ENCODE measurements around the gene CCDC102A. TPM values are rescaled to one million over a fixed set of nuclear protein-coding genes. Genes with fewer than 3 reads are reported as not detected.

CCDC102A gene
- total RNA-seq, 1 donor from 2014 or later = 27.2 TPM

- H3K27ac Mint-ChIP-seq (ENCODE audit: unreplicated experiment) = no peak overlapping the region
- no peak for TF ChIP-seq CTCF (IDR thresholded peaks at IDR 0.05)
- H3K4me1 Mint-ChIP-seq (ENCODE audit: low read depth) = peaks cover 15% of the 10 kb centered on the region
- no peak for DNase-seq (ENCODE audit: low spot score)
- peaks cover 2% of the 10 kb centered on the region for H3K36me3 Mint-ChIP-seq (ENCODE audit: low read depth)
- no peak overlapping the region for H3K4me3 Mint-ChIP-seq (ENCODE audit: unreplicated experiment)
- H3K9me3 Mint-ChIP-seq (ENCODE audit: low read depth) = no peaks in the 10 kb centered on the region
- peaks cover 5% of the 10 kb centered on the region for H3K27me3 Mint-ChIP-seq (ENCODE audit: low read depth)
Measured at GRCh38 chr16:57577691-57578224, 41.4 kb upstream of the CCDC102A start.

- Mint-ChIP-seq H3K36me3 (ENCODE audit: low read depth) (peaks cover 2% of the 10 kb centered on the region), H3K27ac (ENCODE audit: unreplicated experiment) (no peak overlapping the region), H3K4me1 (ENCODE audit: low read depth) (peaks cover 15% of the 10 kb centered on the region), H3K27me3 (ENCODE audit: low read depth) (peaks cover 5% of the 10 kb centered on the region), H3K4me3 (ENCODE audit: unreplicated experiment) (no peak overlapping the region), H3K9me3 (ENCODE audit: low read depth) (no peaks in the 10 kb centered on the region)
- no peak for TF ChIP-seq CTCF (IDR thresholded peaks at IDR 0.05)
- no peak for DNase-seq (ENCODE audit: low spot score)
Measured at GRCh38 chr16:57577214-57577613, 40.8 kb upstream of the CCDC102A start.

- Mint-ChIP-seq H3K4me3 (ENCODE audit: unreplicated experiment) (no peak overlapping the region), H3K27me3 (ENCODE audit: low read depth) (peaks cover 5% of the 10 kb centered on the region), H3K36me3 (ENCODE audit: low read depth) (peaks cover 2% of the 10 kb centered on the region), H3K4me1 (ENCODE audit: low read depth) (peaks cover 15% of the 10 kb centered on the region), H3K27ac (ENCODE audit: unreplicated experiment) (no peak overlapping the region), H3K9me3 (ENCODE audit: low read depth) (no peaks in the 10 kb centered on the region)
- peak; percentile 96 for TF ChIP-seq CTCF (IDR thresholded peaks at IDR 0.05)
- DNase-seq (ENCODE audit: low spot score) = no peak
Measured at GRCh38 chr16:57576429-57576870, 40.1 kb upstream of the CCDC102A start.

- no peak overlapping the region for H3K27ac Mint-ChIP-seq (ENCODE audit: unreplicated experiment)
- peaks cover 2% of the 10 kb centered on the region for H3K36me3 Mint-ChIP-seq (ENCODE audit: low read depth)
- DNase-seq (ENCODE audit: low spot score) = no peak
- peaks cover 5% of the 10 kb centered on the region for H3K27me3 Mint-ChIP-seq (ENCODE audit: low read depth)
- H3K4me3 Mint-ChIP-seq (ENCODE audit: unreplicated experiment) = no peak overlapping the region
- H3K9me3 Mint-ChIP-seq (ENCODE audit: low read depth) = no peaks in the 10 kb centered on the region
- H3K4me1 Mint-ChIP-seq (ENCODE audit: low read depth) = peaks cover 15% of the 10 kb centered on the region
- TF ChIP-seq CTCF (IDR thresholded peaks at IDR 0.05) = no peak
Measured at GRCh38 chr16:57575468-57576277, 39.3 kb upstream of the CCDC102A start.

- no peak overlapping the region for H3K27ac Mint-ChIP-seq (ENCODE audit: unreplicated experiment)
Measured at GRCh38 chr16:57574646-57575467, 38.5 kb upstream of the CCDC102A start.

More at GRCh38 chr16:57574646-57575467, 38.5 kb upstream of the CCDC102A start:
- H3K4me1 Mint-ChIP-seq (ENCODE audit: low read depth) = peaks cover 15% of the 10 kb centered on the region
- no peaks in the 10 kb centered on the region for H3K36me3 Mint-ChIP-seq (ENCODE audit: low read depth)
- no peak overlapping the region for H3K4me3 Mint-ChIP-seq (ENCODE audit: unreplicated experiment)
- no peaks in the 10 kb centered on the region for H3K9me3 Mint-ChIP-seq (ENCODE audit: low read depth)
- peaks cover 5% of the 10 kb centered on the region for H3K27me3 Mint-ChIP-seq (ENCODE audit: low read depth)
- no peak for TF ChIP-seq CTCF (IDR thresholded peaks at IDR 0.05)
- DNase-seq (ENCODE audit: low spot score) = no peak
